Measurements from ENCODE around the gene GSDME.

The GSDME gene

DNA sequence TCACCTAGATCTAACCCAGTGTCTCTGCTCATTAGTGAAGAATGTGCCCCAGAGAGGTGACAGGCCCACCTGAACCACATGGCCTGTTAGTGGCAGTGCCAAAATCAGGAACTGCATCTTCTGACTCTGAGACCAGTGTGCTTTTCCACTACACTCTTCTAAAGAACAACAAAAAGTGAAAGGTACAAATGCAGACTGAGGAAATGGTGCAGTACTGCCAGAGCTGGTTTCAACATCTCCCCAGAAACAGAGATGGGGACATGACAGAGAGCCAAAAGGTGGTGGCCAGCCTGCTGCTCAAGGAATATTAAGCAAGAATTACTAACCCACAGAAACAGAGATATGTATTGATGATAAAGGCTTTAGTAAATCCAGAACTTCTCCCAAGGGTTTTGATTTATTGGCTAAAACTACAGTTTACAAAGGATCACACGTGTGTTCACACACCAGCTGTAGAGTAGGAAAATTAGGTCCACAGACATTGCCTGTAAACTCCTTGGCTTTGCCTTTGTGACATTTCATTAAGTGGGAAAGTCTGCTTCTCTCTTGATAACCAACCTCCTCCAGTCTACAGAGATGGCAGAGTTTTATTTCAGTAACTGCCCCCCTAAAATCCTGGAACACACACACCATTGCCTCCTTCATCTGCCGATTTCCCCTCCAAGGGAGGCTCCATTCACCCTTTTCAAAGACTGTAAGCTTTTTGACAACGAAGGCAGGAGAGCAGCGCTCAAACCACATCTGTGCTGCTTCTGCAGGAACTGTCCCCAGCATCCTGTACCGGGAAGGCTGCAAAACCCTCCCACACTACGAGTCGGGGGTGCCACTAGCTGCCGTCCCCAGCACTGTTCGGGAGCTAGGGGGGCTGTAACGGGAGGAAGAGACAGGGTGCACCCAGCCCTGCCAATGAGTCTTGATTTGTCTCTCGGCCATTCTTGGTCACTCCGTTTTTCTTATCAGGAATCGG is 29.8 kb downstream of the GSDME start:
- Histone ChIP-seq H3K4me3 (ENCODE audit: low read length) (no peak overlapping the region), H3K27me3 (ENCODE audit: insufficient read depth, low read length) (peaks cover 7% of the 10 kb centered on the region; the same call in 1 of the 2 replicates), H3K9me3 (ENCODE audit: insufficient read depth, low read depth, low read length) (no peaks in the 10 kb centered on the region), H3K27ac (ENCODE audit: low read length) (peak overlapping the region; percentile 60), H3K9ac (ENCODE audit: low read depth, low read length) (no peak overlapping the region), H3K36me3 (ENCODE audit: insufficient read depth, low read depth, low read length) (no peaks in the 10 kb centered on the region), H3K4me1 (ENCODE audit: insufficient read depth, low read length) (peaks cover 21% of the 10 kb centered on the region; the same call in 1 of the 2 replicates)

DNA sequence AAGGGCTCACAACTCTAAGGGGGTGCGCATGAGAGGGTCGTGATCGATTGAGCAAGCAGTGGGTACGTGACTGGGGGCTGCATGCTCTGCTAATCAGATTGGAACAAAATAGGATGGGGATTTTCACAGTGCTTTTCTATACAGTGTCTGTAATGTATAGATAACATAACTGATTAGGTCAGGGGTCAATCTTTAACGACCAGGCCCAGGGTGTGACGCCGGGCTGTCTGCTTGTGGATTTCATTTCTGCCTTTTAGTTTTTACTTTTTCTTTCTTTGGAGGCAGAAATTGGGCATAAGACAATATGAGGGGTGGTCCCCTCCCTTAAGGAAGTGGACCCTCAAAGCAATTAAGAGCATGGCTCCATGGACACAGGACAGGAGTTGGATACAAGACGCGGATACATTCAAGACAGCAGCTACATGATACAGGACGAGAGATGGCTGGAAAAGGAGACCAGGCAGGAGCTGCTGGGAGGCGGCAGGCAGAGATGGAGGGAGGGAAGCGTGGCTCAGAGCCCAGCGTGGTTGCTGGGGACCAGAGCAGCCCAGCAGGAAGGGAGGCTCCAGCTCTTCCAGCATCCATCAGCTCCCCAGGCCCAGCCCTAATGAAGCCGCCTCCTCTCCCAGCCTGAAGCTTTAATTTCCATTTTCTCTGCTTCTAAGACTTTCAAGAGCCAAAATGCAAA is 31.6 kb downstream of the GSDME start:
- Histone ChIP-seq H3K4me3 (ENCODE audit: low read length) (no peak overlapping the region), H3K4me1 (ENCODE audit: insufficient read depth, low read length) (peaks cover 21% of the 10 kb centered on the region; the same call in 1 of the 2 replicates), H3K27ac (ENCODE audit: low read length) (peak overlapping the region; percentile 60), H3K36me3 (ENCODE audit: insufficient read depth, low read depth, low read length) (no peaks in the 10 kb centered on the region), H3K9me3 (ENCODE audit: insufficient read depth, low read depth, low read length) (no peaks in the 10 kb centered on the region), H3K27me3 (ENCODE audit: insufficient read depth, low read length) (peaks cover 7% of the 10 kb centered on the region; the same call in 1 of the 2 replicates), H3K9ac (ENCODE audit: low read depth, low read length) (no peak overlapping the region)

GRCh38 chr7:24724451-24725190 is 32.6 kb downstream of the GSDME start:
- no peak overlapping the region for H3K4me3 ChIP-seq (ENCODE audit: low read length)
- H3K9me3 ChIP-seq (ENCODE audit: insufficient read depth, low read depth, low read length), result no peaks in the 10 kb centered on the region
- peaks cover 7% of the 10 kb centered on the region; the same call in 1 of the 2 replicates for H3K27me3 ChIP-seq (ENCODE audit: insufficient read depth, low read length)
- H3K9ac ChIP-seq (ENCODE audit: low read depth, low read length), result no peak overlapping the region
- H3K4me1 ChIP-seq (ENCODE audit: insufficient read depth, low read length), result peaks cover 21% of the 10 kb centered on the region; the same call in 1 of the 2 replicates
- H3K27ac ChIP-seq (ENCODE audit: low read length), result no peak overlapping the region
- no peaks in the 10 kb centered on the region for H3K36me3 ChIP-seq (ENCODE audit: insufficient read depth, low read depth, low read length)

DNA sequence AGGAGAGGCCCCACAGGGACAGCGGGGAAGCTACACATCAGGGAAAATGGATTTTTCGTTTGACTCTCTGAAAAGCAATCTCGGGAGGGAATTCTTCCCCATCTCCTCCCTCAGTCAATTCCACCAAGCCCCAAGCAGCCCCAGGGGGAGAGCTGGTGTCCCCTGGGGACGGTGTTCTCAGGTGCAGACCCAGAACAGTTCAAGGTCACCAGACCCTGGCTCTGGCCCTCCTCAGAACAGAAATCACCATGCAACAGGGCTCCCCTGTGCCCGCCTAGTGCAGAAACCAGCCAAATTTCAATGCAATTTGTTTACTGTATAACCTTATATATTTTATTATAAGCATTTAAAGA is 34.1 kb downstream of the GSDME start:
- peaks cover 7% of the 10 kb centered on the region; the same call in 1 of the 2 replicates for H3K27me3 ChIP-seq (ENCODE audit: insufficient read depth, low read length)
- H3K27ac ChIP-seq (ENCODE audit: low read length), result no peak overlapping the region
- no peak overlapping the region for H3K4me3 ChIP-seq (ENCODE audit: low read length)
- no peak overlapping the region for H3K9ac ChIP-seq (ENCODE audit: low read depth, low read length)
- peaks cover 21% of the 10 kb centered on the region; the same call in 1 of the 2 replicates for H3K4me1 ChIP-seq (ENCODE audit: insufficient read depth, low read length)
- H3K9me3 ChIP-seq (ENCODE audit: insufficient read depth, low read depth, low read length), result no peaks in the 10 kb centered on the region
- no peaks in the 10 kb centered on the region for H3K36me3 ChIP-seq (ENCODE audit: insufficient read depth, low read depth, low read length)

- no peak overlapping the region for H3K9ac ChIP-seq (ENCODE audit: low read depth, low read length)
- no peak overlapping the region for H3K27ac ChIP-seq (ENCODE audit: low read length)
- H3K4me3 ChIP-seq (ENCODE audit: low read length), result no peak overlapping the region
- peaks cover 3% of the 10 kb centered on the region; the same call in 1 of the 2 replicates for H3K27me3 ChIP-seq (ENCODE audit: insufficient read depth, low read length)
- H3K36me3 ChIP-seq (ENCODE audit: insufficient read depth, low read depth, low read length), result no peaks in the 10 kb centered on the region
- H3K4me1 ChIP-seq (ENCODE audit: insufficient read depth, low read length), result peaks cover 21% of the 10 kb centered on the region; the same call in 1 of the 2 replicates
- H3K9me3 ChIP-seq (ENCODE audit: insufficient read depth, low read depth, low read length), result no peaks in the 10 kb centered on the region
These were observed 34.7 kb downstream of the GSDME start for GRCh38 chr7:24722386-24723177.

GRCh38 chr7:24721481-24722001 is 35.7 kb downstream of the GSDME start:
- H3K4me3 ChIP-seq (ENCODE audit: low read length), result no peak overlapping the region
- no peak overlapping the region for H3K9ac ChIP-seq (ENCODE audit: low read depth, low read length)
- H3K27me3 ChIP-seq (ENCODE audit: insufficient read depth, low read length), result no peaks in the 10 kb centered on the region
- no peaks in the 10 kb centered on the region for H3K36me3 ChIP-seq (ENCODE audit: insufficient read depth, low read depth, low read length)
- H3K9me3 ChIP-seq (ENCODE audit: insufficient read depth, low read depth, low read length), result no peaks in the 10 kb centered on the region
- H3K4me1 ChIP-seq (ENCODE audit: insufficient read depth, low read length), result peaks cover 14% of the 10 kb centered on the region; the same call in 1 of the 2 replicates
- no peak overlapping the region for H3K27ac ChIP-seq (ENCODE audit: low read length)

DNA sequence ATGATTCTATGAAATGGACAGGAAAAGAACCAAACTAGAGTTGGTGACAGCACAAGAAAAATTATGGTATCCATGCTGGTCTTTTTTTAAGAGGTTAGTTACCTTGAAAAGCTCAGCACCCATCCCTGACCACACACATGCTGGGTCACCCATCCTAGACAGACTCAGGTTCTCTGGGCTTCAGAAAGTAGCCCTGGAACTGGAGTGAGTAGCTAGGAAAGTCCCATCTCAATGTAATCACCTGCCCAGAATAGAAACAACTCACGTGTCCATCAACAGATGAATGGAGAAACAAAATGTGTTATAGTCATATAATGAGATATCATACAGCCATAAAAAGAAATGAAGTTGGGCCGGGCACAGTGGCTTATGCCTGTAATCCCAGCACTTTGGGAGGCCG is 37.0 kb downstream of the GSDME start:
- H3K4me1 ChIP-seq (ENCODE audit: insufficient read depth, low read length), result peaks cover 5% of the 10 kb centered on the region; the same call in 1 of the 2 replicates
- H3K27me3 ChIP-seq (ENCODE audit: insufficient read depth, low read length), result no peaks in the 10 kb centered on the region
- no peak overlapping the region for H3K9ac ChIP-seq (ENCODE audit: low read depth, low read length)

DNA sequence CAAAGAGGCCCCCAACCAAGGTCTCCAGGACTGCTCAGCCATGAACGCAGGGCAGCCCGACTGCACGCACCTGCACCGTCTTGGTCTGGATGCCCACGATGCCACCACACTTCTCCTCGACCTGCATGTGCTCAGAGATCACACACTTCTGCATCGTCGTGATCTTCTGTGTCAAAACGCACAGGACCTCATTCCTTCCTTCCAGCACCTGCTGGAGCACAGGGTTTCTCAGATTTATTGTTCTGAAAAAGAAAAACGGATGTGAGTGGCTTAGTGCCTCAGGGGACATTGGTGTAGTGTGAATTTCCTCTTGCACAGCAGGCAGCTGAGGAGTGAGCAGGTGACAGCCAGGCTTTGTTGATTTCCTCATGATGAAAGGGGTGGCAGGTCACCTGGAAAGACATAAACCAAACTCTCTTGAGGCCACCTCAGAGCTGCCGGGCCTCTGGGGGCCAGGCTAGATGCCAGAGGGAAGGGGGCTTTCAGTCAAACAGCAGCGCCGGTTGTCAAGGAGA is 38.2 kb downstream of the GSDME start:
- H3K27ac ChIP-seq (ENCODE audit: low read length), result no peak overlapping the region
- no peaks in the 10 kb centered on the region for H3K27me3 ChIP-seq (ENCODE audit: insufficient read depth, low read length)
- H3K9me3 ChIP-seq (ENCODE audit: insufficient read depth, low read depth, low read length), result no peaks in the 10 kb centered on the region
- H3K36me3 ChIP-seq (ENCODE audit: insufficient read depth, low read depth, low read length), result no peaks in the 10 kb centered on the region
- no peak overlapping the region for H3K4me3 ChIP-seq (ENCODE audit: low read length)
- H3K4me1 ChIP-seq (ENCODE audit: insufficient read depth, low read length), result no peaks in the 10 kb centered on the region; the same call in 1 of the 2 replicates
- H3K9ac ChIP-seq (ENCODE audit: low read depth, low read length), result no peak overlapping the region

More for the DNA sequence above, 37.0 kb downstream of the GSDME start:
- Histone ChIP-seq H3K4me3 (ENCODE audit: low read length) (no peak overlapping the region), H3K9me3 (ENCODE audit: insufficient read depth, low read depth, low read length) (no peaks in the 10 kb centered on the region), H3K36me3 (ENCODE audit: insufficient read depth, low read depth, low read length) (no peaks in the 10 kb centered on the region), H3K27ac (ENCODE audit: low read length) (no peak overlapping the region)

GRCh38 chr7:24718431-24718831 is 38.8 kb downstream of the GSDME start:
- no peak overlapping the region for H3K4me3 ChIP-seq (ENCODE audit: low read length)
- no peaks in the 10 kb centered on the region for H3K9me3 ChIP-seq (ENCODE audit: insufficient read depth, low read depth, low read length)
- H3K4me1 ChIP-seq (ENCODE audit: insufficient read depth, low read length), result no peaks in the 10 kb centered on the region; the same call in 1 of the 2 replicates
- no peaks in the 10 kb centered on the region for H3K36me3 ChIP-seq (ENCODE audit: insufficient read depth, low read depth, low read length)
- no peaks in the 10 kb centered on the region for H3K27me3 ChIP-seq (ENCODE audit: insufficient read depth, low read length)
- H3K9ac ChIP-seq (ENCODE audit: low read depth, low read length), result no peak overlapping the region
- H3K27ac ChIP-seq (ENCODE audit: low read length), result no peak overlapping the region

- no peaks in the 10 kb centered on the region for H3K27me3 ChIP-seq (ENCODE audit: insufficient read depth, low read length)
- no peaks in the 10 kb centered on the region for H3K36me3 ChIP-seq (ENCODE audit: insufficient read depth, low read depth, low read length)
- no peaks in the 10 kb centered on the region for H3K9me3 ChIP-seq (ENCODE audit: insufficient read depth, low read depth, low read length)
- no peak overlapping the region for H3K4me3 ChIP-seq (ENCODE audit: low read length)
- no peak overlapping the region for H3K27ac ChIP-seq (ENCODE audit: low read length)
- no peaks in the 10 kb centered on the region; the same call in 1 of the 2 replicates for H3K4me1 ChIP-seq (ENCODE audit: insufficient read depth, low read length)
- H3K9ac ChIP-seq (ENCODE audit: low read depth, low read length), result no peak overlapping the region
These were observed 39.5 kb downstream of the GSDME start for GRCh38 chr7:24717694-24718320.
